DMS153 treated with DMSO at 0.1 percent for 48 hours (cell line): ENCODE measurements around the gene CARD11.

Experiments
- DNase-seq: peaks from one replicate; lab custom pipeline; 2025; ENCODE audit not compliant: unreplicated experiment; lab: John Stamatoyannopoulos, UW

Gene CARD11

DNA sequence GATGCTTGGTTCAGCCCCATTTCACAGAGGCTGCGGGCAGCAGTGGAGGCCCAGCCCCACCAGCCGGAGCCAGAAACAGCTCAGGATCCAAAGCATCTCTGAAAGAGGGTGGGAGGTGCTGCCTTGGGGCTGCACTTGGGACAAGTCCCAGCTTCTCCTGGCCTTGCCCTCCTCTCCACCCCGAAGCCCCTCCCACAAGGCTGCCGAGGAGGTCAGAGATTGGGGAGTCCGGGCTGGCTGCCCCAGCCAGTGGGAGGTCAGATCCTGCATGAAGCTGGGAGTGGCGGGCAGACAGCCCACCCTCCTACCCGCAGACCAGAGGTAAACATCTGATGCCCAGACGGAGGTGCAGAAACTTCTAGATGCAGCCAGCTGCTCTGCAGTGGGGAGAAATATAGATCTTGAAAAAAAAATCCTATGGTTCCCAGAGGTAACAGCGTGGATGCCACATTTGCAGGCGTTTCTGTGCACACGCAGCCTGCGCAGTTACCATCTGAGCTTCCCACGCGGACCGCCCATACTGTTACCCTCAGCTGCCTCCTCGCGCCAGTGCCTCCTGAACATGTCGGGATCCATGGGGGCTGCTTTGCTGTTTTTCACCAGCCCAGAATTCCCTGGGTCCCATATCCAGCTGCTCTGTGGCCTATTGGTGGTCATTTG, 162.7 kb downstream of the CARD11 start:
- no peak for DNase-seq

DNA sequence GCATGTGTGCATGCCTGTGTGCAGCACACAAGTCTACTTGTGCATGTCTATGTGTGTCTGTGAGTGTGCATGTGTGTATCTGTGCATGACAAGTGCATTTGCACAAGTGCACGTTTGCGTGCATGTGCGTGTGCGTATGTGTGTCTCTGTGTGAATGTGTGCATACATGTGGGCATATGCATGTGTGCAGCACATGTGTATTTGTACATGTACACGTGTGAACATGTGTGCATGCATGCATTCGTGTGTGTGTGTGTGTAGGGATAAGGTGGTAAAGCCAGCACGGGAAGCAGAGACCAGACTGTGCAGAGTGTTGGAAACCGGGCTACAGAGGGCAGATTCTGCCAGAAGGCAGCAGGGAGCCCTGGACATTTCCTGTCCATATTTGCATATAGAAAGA, 163.6 kb downstream of the CARD11 start:
- DNase-seq, result no peak

DNA sequence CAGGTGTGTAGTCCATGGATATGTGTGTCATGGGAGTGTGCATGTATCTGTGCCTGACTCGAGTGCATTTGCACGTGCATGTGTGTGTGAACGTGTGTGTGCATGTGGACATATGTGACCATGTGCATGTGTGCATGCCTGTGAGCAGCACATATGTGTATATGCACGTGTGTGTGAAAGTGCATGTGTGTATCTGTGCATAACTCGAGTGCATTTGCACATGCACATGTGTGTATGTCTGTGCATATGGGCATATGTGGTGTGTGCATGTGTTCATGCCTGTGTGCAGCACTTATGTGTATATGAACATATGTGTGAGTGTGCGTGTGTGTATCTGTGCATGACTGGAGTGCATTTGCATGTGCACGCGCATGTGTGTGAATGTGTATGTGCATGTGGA, 164.3 kb downstream of the CARD11 start:
- no peak for DNase-seq

DNA sequence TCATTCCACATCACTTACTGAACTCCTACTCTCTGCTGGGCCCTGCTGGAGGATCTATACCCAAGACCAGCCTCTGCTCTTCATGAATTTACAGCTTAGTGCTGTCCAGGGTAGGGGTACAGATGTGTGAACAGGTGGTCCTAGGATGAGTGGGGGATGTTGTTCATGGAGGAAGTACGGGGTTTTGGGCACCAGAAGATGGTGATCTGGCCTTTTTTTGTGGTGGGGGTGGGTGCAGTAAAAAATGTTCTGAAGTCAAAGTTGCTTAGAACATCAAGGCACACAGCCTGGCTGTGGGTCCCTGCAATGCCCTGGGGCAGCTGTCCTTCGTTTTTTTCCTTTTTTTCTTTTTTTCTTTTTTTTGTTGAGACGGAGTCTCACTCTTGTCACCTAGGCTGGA, 165.4 kb downstream of the CARD11 start:
- no peak for DNase-seq

DNA sequence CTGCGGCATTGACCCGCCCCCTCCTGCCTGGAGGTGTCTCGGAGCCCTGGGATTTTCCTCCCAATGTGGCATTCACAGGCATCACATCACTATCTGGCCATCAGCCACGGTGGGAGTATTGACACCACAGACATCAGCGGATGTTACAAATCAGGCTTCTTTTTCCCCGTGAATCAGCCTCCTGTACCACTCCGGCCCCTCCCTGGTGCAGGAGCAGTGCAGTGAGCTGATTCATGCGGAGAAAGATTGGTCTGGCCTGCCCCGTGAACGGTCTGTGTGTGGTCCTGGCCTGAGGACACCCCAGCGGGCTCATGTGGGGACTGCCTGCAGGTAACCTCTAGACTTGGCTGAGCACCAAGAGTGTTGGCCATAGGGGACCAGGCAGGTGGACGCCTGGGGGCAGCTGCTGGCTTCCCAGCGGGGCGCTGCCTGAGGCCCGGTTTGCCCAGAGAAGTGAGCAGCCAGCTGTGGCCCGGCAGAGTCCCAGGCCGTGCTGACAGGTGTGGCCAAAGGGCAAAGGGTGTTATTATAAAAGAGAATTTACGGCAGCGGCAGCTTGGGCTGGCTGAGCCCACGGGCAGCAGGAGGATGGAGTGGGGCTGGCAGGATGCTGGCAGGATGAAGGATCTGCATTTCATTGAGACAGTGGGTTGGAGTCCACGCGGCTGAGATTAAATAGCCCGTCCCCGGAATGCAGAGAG, 167.5 kb downstream of the CARD11 start:
- no peak for DNase-seq

DNA sequence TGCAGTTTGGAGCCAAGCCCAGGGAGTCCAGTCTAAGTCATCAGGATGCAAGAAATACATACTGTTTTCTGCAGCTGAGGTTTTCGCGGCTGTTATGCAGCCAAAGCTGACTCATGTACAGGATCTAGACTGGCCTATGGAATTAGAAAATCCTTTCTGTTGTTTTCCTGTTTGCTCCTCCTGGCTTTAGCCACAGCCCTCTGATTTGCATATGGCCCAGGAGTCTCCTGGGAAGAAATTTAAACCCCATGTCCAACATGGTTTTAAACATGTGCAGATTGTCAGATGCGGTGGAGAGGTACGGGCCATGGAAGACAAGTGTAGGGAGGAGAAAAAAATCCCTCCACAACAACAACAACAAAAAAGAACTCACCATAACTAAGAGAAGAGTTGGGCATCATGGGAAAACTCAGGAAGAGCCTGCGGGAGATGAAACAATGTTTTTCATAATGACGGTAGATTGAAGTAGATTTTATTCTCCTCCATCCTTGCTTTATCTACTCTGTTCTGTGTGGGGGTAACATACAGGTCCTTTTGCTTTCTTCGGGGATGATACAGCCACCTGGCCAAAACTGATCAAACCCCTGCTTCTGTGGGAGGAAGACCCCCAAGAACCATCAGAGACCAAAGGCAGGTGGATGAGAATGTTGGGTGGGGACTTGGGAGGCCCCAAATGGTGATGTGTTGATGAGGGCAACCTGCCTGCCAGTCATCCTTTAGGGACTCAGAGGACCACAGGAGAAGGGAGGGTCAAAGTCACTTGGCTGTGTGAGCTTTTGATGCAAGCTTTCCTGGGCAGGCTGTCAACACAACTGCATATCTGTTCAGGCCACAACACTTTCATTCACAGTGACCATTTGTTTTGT, 169.7 kb downstream of the CARD11 start:
- DNase-seq, result no peak

DNA sequence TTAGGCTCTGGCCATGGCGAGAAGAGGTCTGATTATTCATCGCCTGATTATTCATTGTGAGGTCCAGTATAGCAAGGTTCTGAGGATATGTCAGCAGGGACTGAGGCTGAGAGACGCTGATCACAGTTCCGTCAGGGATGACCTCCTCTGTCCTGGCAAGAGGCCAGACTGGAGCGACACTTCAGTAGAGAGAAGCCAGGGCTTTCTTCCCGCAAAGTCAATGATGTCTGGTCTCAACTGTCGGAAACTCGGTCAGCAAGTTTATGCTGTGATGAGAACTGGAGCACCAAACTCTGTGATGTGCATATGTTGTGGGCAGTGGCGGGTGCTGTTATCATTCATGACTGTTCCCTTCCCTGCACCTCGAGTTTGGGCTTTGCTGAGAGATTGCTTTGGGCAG, 170.5 kb downstream of the CARD11 start:
- no peak for DNase-seq

DNA sequence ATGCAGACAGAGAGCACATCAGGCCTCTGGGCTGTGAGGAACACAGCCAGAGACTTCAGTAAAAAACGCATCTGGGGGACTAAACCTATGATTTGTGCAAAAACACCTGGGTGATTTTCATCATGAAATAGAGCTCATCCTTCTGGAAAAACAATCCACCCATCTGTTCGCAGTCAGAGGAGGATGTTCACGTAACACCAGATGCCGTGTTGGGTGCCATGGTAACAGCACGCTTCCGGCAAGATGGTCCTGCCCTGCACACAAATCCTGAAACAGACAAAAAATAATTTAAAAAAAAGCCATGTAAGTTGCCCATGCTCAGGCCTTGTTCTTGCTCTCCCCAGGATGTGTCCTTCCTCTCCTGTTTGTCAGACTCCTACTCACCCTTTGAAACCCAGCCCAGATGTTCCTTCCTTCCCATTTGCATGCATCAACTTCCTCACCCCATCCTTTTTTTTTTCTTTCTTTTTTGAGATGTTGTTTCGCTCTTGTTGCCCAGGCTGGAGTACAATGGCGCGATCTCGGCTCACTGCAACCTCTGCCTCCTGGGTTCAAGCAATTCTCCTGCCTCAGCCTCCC, 171.3 kb downstream of the CARD11 start:
- DNase-seq, result no peak

DNA sequence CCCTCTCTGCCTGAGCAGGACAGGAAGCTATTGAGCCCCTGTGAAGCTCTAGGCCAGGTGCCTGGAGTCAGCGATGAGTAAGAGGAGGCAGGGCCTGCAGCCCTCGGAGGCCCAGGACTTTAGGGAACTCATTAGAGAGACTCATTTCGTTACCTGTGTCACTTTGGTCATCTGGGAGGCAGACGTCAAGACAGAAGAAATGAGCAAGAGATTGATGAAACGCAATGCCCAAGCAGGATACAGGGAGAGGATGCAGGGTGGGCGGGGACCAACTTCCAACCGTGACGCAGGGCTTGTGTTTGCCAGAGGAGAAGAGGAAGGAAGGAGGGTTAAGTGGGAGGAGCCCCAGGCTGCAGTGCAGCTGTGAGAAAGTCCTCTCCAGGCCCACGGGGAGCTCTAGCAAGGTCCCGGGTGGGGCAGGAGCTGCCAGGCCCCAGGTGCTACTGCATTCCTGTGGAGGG, 173.2 kb downstream of the CARD11 start:
- DNase-seq, result peak; percentile 73

DNA sequence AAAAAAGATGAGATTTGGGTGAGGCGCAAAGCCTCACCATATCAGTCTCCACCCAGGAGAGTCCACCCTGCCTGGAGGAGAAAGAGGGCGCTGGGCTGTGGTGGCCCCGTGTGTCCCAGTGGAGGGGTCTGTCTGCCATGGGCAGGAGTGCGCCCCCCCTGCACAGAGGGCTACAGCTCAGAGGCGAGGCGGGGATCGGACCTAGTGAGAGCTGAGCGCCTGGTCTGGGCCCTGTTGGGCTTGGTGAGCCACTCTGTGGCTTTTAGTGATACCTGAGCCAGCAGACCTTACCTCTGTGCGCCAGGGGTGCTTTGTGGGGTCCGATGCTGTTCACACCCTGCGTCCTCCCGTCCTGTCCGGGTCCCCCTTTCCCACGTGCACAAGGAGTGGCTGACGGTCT, 173.7 kb downstream of the CARD11 start:
- DNase-seq, result no peak

DNA sequence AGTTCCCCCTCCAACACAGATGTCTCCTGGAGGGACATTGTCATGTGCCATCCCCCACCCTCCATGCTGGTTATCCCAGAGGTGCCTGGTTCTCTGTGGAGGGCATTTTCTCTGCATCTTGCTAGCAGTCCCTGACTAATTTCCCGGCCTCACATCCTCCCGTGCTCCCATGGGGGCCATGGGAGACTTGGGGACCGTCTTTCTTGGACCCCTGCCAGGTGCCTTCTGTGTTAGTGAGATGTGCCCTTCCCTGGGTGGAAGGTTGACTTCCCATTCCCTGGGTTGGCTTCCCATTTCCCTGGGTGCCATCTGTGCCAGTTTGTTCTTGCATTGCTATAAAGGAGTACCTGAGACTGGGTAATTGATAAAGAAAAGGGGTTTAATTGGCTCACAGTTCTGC, 177.1 kb downstream of the CARD11 start:
- DNase-seq, result no peak

DNA sequence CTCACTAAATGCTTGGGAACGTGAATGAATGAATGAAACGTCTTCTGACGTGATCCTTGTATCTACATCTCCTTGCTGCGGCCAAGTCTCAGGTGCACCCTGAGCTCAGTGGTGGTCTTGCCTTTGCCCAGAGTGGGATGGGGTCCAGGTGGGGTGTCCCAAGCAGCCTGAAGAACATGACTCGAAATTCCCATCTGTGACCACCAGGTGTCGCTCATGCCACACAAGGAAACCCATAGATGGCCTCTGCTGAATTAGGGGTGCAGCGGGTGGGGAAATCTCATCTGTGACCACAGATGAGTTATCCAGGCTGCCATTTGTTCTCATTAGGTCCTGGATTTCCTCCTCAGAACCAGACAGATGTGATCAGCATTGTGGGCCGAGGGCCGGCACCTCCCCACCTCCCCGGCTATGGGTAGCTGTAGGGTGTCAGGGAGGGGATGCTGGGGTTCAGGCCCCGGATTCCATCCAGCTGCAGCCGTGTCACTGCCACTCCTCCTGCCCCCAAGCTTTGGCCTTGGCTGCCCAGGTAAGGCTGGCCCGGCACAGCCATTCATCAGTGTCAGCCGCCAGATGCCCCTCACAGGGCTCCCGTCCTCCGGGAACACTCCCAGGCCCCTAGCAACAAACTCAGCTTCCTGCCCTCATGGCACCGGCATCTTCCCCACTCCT, 178.5 kb downstream of the CARD11 start:
- peak; percentile 91 for DNase-seq

DNA sequence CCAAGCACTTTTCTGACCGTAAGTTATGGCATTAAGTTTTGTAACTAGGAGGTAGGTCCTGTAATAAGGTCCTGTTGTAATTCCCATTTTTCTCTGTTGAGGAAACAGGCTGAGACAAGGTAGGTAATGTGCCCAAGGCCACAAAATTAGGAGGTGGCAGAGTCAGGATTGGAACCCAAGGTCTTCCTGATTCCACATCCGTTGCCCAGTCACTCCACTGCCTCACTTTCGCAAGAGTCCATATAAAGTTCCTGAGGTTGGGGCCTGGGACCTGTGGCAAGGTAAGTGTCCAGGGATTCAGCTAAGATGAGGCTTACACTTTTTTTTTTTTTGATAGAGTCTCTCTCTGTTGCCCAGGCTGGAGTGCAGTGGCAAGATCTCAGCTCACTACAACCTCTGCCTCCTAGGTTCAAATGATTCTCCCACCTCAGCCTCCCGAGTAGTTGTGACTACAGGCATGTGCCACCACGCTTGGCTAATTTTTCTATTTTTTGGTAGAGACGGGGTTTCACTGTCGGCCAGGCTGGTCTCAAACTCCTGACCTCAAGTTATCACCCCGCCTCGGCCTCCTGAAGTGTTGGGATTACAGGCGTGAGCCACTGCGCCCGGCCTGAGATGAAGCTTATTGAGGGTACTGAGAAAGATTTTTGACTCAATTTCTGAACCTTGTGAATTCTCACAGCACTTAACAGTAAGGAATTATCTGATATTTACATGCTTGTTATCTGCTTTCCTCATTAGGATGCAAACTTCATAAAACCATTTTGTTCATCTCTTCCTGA, 179.3 kb downstream of the CARD11 start:
- no peak for DNase-seq

DNA sequence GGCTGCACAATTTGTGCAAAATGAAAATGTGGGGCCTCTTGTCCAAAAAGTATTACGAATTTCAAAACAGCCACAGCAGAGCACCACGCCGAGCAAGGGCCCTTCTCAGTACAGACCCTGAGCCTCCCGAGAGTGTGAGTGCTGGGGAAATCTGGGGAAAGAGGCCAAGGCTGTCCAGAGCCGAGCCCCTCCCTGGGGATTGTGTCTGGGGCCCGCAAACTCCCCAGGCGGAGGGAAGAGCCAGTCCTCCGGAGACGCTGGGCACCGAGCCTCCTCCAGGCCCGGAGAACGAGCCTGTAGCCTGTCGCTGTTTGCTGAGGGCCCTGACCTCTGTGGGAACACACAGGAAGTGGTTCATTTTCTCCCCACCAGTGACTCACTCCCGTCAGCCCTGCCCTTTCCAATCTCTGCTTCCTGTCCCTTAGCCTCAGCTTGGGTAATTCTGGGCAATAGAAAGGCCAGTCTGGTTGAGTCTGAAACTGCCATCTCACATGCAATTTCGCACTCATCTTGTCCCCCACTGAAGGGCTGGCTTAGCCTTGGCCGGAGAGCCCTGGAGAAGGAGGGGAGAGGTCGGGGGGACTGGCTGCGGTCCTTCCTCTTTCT, 180.1 kb downstream of the CARD11 start:
- DNase-seq, result peak; percentile 79

DNA sequence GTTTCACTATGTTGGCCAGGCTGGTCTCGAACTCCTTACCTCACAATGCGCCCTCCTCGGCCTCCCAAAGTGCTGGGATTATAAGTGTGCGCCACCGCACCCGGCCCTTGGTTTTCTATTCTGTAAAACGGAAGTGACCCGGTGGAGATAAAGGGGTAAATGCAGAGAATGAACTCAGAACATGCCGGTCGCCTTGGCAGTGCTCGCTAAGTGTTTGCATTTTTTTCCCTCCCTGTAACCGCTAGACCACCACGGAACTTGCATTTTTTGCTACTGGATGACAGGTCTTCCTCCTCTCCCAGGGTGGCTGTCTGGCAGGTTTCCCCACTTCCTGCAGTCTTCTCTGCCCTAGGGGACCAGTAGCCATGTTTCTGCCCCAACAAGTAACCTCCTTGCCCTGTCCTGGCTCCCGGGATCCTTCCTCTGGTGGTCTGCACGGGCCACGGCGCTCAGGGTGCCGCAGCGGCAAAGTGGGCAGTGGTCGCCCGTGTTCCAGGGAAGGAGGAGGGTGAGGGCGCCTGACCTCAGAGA, 180.8 kb downstream of the CARD11 start:
- DNase-seq, result no peak

DNA sequence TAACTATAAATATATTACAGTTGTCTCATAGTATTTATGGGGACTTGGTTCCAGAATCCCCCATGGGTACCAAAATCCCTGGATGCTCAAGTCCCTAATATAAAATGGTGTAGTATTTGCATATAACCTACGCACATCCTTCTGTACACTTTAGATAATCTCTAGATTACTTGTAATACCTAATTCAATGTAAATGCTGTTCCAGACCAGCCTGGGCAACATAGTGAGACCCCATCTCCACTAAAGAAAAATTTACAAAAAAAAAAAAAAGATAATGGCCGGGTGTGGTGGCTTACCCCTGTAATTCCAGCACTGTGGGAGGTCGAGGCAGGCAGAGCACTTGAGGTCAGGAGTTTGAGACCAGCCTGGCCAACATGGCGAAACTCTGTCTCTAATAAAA, 182.2 kb downstream of the CARD11 start:
- DNase-seq, result no peak

DNA sequence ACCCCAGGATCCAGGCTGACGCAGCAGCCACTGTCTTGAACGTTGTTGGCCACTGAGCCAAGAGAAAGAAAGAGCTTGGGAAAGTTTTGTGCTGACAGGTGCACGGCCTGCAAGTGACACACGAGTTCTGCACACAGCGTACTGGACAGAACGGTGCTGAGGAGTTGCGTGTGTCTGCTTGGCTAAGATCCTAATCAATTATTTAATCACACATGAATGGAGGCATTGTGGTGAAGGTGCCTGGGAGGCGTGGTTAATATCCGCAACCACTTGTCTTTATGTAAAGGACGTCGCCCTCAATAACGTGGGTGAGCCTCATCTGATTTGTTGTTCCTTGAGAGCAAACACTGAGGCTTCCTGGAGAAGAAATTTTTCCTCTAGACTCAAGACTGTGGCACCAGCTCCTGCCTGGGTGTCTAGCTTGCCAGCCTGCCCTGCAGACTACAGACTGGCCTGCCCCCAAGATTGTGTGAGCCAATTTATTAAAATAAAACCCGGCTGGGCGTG, 183.0 kb downstream of the CARD11 start:
- DNase-seq, result no peak

DNA sequence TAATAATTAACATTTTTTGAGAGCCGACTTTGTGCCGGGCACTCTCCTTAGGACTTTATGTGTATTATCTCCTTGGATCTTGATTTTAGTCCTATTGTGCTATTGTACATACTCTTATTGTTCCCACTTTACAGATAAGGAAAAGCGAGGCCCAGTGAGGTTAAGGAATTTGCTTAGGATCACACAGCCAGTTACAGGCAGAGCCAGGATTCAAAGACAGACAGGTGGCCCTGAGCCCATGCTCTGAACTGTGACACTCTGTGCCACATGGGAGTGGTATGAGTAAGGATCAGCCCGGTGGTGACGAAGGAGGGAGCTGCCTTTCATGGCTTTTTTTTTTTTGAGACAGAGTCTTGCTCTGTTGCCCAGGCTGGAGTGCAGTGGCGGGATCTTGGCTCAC, 183.7 kb downstream of the CARD11 start:
- DNase-seq, result no peak

DNA sequence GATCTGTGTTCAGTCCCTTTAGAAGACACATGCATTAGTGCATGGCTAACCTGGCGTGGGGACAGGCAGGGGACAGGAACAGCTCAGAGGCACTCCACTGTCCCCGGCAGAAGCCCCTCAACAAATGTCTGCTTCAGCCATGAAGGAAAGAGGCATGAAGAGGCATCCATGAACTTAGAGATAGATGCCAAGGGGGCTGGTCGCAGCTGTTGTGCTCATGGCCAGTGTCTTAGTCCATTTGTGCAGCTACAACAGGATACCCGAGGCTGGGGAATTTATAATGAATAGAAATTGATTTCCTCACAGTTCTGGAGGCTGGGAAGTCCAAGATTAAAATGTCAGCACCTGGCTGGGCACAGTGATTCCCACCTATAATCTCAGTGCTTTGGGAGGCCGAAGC, 185.0 kb downstream of the CARD11 start:
- no peak for DNase-seq
